Activated CD4-positive, alpha-beta T cell treated with anti-CD3 and anti-CD28 coated beads, Interleukin-2, amount 50 U/mL, for 16 hours (primary cell): Measurements from ENCODE around the gene AKR7A3.

Experiments used
- DNase-seq: peaks from one replicate; pipeline ENCODE4 v3.0.0-alpha.2; 2020

The AKR7A3 gene

DNA sequence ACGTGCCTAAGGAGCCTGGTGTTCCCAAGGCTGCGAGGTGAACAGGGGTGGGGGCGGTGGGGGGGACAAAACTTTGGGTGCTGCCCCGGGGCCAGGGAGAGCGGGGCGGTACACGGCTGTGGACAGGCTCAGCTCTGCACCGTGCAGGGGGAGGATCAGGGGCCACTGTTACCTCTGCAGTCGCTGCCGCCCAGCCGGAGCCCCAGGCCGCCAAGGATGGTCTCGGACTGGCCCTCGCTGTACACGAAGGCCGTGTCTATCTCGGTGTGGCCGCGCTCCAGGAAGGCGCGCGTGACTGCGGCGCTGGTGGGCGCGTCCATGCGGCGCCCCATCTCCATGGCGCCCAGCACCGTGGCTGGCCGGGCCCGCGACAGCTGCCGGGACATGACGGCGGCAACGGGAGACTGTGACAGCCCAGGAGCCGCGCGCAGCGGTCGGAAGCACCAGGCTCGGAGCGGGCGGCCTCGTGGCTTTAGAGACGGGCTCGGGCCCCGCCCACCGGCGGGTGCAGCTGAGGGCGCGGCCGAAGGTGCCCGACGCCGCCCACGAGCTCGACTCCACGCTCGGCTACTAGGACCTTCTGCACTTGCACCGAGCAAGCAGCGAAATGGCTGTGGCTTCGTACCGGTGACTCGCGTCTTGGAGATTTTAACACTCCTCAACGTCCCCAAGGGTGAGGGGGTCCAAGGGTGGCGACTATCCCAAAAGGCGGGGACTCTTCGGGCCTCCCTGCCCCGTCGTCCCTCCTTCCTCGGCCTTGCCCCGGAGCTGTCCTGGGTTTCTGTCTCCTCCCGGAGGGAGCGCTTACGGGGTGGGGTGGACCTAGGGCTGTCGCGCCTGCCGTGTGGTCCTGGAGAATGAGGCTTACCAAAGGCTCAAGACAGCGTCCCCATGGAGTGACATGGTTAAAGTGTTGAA, at the start of gene AKR7A3:
TSS of gene AKR7A3 (minus strand) at position 447 of the 918 bp plus-strand sequence. CDS start at position 386, 61 bp downstream.
- DNase-seq = peak; percentile 56

DNA sequence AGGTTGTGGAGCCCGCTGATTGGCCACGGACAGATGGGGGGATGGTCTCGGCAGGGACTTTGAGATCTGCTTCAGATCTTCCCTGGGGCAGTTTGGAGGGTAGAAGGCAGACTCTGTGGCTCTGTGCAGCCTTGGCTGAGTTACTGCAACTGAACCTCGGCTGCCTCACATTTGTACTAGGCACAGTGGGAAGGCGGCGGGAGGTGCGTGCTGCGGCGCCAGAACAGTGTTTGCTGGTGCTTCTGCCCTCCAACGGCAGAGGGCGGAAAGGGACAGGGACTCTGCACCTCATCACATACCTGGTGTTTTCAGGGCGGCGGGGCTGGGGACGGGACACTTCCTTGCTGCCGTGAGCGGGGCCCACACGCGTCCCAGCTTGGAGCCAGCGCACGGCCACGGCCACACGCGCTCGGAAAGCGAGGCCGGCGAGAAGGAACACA, 49.8 kb upstream of the AKR7A3 start:
- no peak for DNase-seq

DNA sequence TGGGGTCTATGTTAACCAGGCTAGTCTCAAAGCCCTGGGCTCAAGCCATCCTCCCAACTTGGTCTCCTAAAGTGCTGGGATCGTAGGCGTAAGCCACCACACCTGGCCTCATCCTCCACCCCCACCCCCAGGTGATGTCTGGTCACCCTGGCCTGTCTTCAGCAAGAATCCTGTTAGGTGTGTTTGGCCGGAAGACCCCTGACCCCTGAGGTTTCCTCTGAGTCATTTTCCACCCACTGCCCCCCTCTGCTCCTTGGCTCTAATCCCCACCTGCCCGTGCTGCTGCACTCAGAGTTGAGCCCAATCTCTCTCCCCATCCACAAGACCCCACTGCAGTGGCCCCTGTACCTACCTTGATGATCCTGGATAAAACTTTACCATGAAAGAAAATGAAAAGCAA, 48.7 kb upstream of the AKR7A3 start:
- DNase-seq = no peak

DNA sequence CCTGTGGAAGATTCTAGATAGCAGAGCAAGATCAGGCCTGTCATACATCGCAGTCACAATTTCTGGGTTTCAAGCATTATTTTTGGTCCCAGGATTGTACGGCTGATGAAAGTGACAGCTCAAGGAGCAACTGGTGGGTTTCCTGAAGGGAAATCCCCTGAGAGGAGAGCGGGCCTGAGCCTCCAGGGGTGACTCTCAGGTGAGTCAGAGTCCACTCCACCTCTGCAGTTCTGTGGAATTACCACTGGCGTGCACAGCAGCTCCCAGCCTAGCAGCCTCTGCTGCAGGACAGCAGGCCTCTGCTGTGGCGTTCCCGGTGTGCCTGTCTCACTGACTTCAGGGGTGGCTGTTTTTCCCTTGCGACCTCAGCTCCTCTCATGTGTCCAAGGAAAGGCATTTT, 48.0 kb upstream of the AKR7A3 start:
- peak; percentile 26 for DNase-seq

DNA sequence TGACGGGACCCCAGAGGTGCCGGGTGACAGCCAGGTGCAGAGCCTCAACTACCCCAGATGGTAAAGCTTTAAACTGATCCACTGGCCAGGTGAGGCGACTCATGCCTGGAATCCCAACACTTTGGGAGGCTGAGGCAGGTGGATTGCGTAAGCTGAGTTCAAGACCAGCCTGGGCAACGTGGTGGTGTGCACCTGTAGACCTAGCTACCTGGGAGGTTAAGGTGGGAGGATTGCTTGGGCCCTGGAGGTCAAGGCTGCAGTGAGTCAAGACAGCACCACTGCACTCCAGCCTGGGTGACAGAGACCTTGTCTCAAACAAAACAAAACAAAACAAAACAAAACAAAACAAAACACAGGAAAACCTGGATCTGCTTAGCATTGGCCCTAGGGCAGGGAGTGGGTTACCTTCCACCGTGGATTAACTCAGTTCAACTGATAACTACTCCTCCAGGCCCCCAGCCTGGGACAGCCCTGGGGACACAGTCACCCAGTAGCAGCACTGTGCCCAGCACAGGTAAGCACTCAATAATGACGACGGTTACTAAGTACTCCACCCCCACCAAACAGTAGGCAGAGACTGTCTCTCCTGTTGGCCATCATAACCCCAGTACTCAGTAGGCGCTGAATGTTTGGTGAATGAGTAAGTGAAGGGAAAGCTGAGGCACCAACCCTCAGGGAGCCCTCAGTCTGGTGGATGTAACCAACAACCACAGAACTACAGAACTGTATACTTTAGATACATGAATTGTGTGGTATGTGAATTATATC, 45.2 kb upstream of the AKR7A3 start:
- DNase-seq = no peak

DNA sequence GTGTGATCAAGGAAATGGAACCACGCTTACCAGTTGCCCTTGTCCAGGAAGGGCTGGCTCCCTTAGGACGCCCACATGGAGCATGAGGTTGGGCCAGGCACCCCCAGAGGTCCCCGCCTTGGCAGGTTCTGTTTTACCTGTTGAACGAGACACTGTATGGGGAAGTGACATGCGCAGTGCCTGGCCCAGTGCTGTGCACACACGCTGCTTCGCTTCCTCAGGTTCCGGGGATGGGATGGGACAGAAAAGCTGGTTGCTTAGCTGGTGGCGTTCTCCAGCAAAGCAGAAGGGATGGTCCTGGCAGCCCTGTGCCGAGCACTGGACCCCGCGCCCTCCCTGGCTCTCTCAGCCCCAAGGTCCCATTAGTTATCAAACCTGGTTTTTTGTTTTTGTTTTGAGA, 44.3 kb upstream of the AKR7A3 start:
- DNase-seq = no peak

DNA sequence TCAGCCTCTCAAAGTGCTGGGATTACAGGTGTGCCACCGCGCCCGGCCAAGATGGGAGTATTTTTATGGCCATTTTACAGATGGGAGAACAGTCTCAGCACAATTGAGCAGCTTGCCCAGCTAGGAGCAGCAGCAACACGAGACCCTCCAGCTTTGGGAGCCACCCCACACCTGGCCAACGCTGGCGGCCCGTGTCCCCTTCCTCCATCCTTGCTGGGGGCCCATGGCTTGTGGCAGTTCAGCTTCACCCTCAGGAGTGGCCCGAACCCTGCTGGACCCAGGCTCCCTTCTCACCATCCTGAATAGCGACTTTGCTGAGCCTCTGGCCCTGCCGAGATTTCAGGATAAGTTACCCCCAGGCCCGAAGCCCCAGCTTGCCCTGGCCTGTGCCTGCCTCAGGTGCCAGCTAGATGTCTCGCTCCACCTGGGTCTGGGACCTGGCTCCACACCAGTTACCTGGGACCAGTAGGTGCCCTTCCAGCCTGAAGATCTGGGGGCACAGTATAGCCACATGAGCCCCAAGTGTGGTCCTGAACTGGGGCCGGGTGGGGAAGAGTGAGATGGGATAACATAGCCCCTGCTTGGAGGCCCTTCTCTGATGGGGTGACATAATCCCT, 42.8 kb upstream of the AKR7A3 start:
- DNase-seq = no peak

DNA sequence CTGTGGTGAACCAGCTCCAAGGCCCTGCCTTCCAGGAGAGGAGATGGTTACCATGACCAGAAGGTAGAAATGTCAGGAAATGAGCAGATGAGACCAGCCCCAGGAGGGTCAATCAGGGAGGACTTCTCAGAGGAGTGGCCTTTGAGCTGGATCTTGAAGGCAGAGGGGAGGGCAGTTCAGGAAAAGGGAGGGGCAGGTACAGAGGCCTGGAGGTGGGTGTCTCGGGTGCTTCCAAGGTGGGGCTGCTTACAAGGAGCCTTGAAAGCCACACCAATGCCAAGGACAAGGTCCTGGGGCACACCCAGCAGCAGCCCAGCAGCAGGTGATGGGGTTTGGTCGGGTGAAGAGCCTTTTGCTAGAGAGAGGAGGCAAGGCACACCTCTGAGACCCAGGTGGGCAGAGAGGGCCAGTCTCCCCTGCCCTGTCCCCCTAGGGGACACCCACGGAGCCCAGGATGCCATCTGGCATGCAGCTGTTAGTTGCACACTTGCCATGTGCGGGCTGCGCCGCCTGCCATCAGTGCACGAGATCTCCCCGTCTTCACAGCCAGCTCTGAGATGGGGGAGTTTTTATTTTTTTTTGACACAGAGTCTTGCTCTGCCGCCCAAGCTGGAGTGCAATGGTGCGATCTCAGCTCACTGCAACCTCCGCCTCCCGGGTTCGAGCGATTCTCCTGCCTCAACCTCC, 42.0 kb upstream of the AKR7A3 start:
- DNase-seq = no peak

DNA sequence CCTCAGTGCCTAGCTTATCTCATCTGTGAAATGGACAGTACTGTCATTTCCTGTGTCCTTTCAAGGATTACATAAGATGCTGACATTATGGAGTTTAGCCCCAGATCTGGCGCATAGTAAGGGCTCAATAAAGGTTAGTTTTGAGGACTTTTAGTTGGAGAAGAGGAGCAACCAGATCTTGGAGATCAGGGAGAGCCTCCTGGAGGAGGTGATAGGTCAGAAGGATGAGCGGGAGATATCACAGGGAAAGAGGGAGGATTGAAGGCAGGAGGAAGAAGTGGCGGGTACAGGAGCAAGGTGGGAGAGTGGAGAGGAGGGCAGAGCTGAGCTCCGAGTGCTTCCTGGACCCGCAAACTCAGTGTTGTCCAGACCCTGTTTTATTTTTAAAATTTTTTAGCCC, 41.0 kb upstream of the AKR7A3 start:
- DNase-seq = no peak

DNA sequence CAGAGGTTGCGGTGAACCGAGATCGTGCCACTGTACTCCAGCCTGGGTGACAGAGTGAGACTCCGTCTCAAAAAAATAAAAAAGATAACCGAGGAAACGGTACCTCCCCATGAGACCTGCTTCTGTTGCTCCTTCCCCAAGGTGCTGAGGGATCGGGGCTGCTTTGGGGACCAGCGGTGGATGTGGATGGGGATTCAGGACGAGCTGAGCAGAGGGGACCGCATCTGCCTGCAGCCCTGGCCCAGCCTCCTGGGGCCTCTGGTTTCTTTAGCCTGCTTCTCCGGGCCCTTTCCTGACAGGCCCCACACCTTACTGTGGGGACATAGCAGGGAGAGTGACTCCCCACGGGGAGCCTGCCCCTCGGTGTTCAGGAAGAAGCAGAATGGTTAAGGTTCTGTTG, 40.6 kb upstream of the AKR7A3 start:
- DNase-seq = no peak

DNA sequence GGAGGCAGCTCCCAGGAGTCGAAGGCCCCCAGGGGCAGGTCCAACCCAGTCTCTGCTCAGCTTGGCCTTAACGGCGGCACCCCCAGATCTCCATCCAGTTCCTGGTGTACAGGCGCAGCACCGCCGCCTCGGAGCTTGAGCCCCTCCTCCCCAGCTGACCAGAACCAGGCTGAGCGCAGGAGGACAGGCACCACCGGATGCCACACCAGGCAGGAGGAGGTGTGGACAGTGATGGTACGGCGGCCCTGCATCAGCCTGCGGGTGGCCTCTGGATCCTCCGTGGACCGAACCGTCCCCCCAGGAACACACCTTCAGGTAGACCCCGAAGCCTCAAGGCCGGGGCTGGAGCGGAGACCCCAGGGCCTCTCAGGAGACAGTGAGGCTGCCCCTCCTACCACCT, 39.9 kb upstream of the AKR7A3 start:
- DNase-seq = no peak

DNA sequence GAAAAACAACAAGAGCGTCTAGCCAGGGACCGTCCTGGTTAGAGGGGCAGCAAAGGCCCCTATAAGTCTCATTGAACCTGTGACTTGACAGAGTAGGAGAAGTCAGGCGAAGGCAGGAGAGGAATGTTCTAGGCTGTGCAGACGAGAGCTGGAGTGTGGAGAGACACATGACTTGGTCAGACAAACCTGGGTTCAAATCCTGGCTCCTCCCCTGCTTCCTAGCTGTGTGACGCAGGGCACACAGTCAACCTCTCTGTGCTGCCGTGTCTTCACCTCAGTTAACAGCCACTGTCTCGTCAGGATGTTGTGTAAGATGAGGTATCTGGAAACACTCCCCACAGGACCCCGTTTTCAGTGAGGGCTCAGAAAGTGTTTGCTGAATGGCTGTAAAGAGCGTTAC, 39.2 kb upstream of the AKR7A3 start:
- DNase-seq = no peak

DNA sequence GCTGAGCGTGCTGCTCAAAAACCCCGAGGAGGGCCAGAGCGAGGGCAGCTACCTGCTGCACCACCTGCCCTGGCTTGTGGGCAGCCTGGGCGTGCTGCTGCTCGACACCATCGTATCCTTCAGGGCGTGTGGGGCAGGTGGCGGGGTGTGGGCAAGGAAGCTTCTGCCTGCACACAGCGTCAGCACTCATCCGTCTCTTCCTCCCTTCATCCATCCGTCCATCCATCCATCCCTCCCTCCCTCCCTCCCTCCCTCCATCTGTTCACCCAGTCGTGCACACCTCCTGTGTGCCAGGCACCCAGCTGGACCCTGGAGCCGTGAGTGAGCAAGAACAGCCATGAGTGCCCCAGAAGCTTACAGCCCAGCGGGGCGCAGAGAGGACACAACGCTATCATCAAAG, 38.7 kb upstream of the AKR7A3 start:
- DNase-seq = no peak

DNA sequence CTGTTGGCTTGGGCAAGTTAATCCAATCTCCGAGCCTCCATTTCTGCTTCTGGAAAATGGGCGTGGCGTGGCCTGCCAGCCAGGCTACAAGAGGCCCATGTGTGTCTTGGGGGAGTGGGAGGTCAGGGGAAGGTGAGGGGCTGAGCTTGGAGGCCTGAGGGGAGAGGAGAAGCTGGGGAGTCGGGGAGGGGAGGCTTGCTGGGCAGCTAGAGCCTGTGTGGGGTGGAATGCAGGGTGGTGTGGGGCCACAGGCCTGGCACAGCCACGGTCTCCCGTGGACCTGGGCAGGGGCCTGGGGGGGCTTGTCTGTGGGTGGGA, 38.1 kb upstream of the AKR7A3 start:
- DNase-seq = no peak

DNA sequence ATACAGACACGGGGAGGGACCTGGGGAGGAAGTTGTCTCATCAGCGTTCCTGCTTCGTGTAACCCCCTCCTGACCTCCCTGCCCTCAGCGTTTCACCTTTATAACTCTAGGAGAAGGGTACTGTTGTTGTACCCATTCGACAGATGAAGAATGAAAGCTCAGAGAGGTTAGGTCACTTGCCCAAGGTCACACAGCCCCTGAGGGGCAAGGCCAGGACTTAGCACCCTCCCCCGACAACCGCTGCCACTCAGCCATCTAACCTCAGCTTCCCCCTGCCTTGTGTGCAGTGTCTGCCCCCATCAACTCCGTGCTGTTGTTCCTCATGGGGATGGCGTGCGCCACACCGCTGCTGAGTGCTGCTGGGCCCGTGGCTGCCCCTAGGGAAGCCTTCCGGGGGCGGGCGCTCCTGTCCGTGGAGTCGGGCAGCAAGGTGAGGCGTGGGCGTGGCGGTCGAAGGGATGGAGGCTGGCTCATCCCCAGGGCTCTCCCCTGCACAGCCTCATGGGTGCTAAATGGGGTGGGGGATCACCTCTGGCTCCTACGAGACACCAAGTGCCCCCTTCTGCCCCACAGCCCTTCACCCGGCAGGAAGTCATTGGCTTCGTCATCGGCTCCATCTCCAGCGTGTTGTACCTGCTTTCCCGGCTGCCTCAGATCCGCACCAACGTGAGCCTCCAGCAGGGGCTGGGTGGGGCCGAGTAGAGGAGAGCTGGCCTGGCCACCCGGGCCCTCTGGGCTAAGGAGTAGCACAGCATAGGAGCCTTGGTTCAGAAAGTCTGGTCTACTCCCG, 37.6 kb upstream of the AKR7A3 start:
- no peak for DNase-seq

DNA sequence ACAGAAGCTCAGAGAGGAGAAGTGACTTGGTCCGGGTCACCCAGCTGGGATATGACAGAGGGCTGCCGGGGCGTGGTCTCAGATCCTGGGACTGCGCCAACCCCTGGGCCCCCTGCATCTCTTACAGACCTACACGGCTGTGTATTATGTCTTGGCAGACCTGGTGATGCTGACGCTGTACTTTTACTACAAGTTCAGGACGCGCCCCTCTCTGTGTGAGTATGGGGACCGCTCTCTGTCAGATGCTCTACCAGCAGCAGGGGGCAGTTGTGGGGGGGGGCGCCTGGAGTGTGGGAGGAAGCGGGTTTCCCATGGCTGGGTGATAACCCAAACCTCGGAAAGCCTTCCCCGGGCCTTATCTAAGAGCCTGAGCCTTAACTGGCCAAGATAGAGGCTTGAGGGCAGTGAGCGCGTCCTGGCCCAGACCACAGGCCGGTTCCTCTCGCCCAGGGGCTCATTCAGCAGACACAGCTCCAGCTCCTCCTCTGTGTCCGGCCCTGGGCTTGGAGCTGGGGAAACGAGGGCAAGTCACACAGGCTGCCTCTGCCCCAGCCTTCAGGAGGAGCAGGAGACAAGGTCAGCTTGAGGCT, 36.9 kb upstream of the AKR7A3 start:
- no peak for DNase-seq

DNA sequence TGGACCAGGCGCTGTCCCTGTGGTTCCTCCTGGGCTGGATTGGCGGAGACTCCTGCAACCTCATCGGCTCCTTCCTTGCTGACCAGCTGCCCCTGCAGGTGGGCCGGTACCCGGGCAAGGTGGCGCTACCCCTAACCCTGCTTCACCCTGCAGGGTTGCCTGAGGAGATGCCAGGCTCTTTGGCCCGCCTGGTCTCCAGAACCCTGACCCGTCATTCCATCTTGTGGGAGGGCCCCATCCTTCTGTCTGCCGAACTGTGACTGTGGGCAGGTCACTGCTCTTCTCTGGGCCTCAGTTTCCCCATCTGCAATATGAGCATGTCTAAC, 36.1 kb upstream of the AKR7A3 start:
- DNase-seq = no peak

DNA sequence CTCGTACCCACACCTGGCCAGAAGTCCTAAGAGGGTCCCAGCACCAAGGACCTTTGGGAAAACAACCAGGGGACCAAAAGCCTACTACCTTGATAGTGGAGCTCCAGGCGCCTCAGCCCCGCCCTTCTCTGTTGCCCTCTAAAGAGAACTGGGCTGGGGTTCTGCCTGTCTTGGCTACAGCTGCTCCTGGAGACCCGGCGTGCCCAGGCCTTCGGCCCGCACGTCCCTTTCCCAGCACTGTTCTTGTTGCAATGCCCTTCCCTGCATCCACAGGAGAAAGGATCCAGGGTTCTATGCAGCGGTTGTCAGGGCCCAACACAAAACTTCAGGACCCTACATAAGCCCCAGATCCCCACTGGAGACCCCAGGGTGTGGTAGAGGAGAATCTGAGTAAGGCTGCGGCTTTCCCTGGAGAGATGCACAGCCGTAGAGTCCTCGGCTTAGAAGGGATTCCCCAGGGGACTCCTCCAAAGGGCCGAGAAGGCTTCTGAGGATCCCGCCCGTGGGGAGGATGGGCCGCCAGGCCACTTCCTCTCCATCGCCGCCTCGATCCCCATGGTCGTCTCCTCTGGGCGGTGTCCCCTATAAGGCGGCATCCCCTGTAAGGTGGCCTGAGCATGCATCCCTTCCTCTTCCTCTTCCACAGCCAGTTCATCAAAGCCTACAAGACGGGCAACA, 35.6 kb upstream of the AKR7A3 start:
- DNase-seq = no peak

DNA sequence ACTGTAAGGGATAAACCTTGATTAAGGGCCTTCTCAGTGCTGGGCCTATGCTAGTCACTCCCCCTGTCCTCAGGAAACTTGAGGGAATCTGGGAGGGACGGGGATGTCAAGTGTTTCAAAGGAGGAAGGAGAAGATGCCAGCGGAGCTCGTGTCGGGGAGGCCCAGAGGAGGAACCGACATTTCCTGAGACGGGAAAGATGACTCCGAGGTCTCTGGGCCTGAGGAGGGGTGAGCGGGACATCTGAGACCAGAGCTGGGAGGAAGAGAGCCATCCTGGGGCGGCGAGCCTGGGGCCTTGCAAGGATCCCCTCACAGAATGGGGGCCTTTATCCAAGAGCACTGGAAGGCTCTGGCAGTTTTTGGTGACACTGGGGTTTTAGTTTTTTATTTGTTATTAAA, 33.9 kb upstream of the AKR7A3 start:
- no peak for DNase-seq

DNA sequence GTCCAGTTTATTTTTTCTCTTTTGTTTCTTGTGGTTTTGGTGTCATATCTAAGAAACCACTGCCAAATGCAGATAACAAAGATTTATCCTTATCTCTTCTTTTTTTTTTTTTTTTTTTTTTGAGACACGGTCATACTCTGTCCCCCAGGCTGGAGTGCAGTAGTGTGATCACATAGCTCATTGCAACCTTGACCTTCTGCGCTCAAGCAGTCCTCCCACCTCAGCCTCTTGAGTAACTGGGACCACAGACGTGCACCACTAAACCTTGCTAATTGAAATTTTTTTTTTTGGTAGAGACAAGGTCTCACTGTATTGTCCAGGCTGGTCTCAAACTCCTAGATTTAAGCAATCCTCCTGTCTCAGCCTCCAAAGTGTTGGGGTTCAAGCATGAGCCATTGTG, 32.5 kb upstream of the AKR7A3 start:
- no peak for DNase-seq

DNA sequence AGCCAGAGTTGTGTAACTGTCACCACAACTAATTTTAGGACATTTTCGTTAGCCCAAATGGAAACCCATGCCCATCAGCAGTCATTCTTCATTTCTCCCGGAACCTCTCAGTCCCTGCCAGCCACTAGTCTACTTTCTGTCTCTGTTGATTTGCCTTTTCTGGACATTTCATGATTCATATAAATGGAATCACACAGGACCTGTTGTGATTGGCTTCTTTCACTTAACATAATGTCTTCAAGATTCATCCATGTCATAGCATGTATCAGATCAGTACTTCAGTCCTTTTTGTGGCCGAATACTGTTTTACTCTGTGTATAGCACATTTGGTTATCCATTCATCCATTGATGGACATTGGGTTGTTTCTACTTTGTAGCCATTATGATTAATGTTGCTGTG, 30.6 kb upstream of the AKR7A3 start:
- DNase-seq = no peak
